Fibroblast of pulmonary artery (primary cell): ENCODE data around the gene PIP.
"Not testable (repeated sequence)": the region's sequence is repeated elsewhere in the genome, so short reads cannot be mapped to it uniquely, and the experiment has no call there.

Source experiments
- DNase-seq: peaks from one replicate; pipeline ENCODE4 v3.0.0-alpha.2; 2010; ENCODE audit warnings: low read depth
- H3K4me3 ChIP-seq: replicated peaks from 2 replicates; pipeline ENCODE4 v1.5.1; 2011; ENCODE audit warnings: low read depth, mild to moderate bottlenecking, control low read depth, low read length, moderate library complexity
- CTCF ChIP-seq: IDR thresholded peaks from 2 replicates; pipeline ENCODE4 v1.5.1; 2011; ENCODE audit warnings: mild to moderate bottlenecking, control low read depth, low read length, inconsistent platforms; ENCODE audit errors: missing control alignments

PIP gene

GRCh38 chr7:143120691-143121405, 11.0 kb upstream of the PIP start:
- TF ChIP-seq CTCF: no peak
- no peak overlapping the region for H3K4me3 ChIP-seq
- peak; percentile 8 for DNase-seq

DNA sequence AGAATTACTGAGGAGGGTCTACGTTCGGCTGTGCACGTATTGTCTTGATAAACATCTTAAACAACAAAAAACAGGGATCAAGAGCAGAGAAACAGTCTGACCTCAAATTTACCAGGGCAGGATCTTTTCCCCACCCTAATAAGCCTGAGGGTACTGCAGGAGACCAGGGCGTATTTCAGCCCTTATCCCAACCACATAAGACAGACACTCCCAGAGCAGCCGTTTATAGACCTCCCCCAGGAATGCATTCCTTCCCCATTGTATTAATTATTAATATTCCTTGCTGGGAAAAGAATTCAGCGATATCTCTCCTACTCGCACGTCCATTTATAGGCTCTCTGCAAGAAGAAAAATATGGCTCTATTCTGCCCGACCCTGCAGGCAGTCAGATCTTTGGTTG, 8.6 kb upstream of the PIP start:
- H3K4me3 ChIP-seq, DNase-seq: not testable (repeated sequence)

DNA sequence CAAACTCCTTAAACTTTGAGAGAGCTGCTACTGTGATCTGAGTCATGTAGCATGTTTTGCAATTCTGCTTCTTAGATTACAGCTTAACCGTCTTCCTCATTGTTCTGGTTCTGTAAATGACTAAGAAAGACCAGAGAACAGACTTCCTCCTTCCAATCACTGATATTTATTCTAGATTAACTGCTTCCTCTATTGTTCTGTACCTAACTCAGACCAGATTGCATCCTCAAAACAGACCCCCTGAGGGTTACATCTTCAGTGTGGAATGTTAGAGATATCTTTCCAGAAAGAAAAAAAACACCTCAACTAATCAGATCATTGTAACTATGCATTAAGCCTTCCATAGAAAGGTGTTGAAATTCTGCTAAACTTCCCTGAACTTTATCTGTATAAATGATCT, 5.7 kb upstream of the PIP start:
- DNase-seq: peak; percentile 87
- TF ChIP-seq CTCF: no peak
- no peak overlapping the region for H3K4me3 ChIP-seq

- no peak overlapping the region for H3K4me3 ChIP-seq
- TF ChIP-seq CTCF: no peak
- DNase-seq: no peak
Observed at GRCh38 chr7:143129051-143129450, 2.8 kb upstream of the PIP start.

- no peak for DNase-seq
- TF ChIP-seq CTCF: no peak
- H3K4me3 ChIP-seq: no peak overlapping the region
Observed at GRCh38 chr7:143129477-143129876, 2.4 kb upstream of the PIP start.

DNA sequence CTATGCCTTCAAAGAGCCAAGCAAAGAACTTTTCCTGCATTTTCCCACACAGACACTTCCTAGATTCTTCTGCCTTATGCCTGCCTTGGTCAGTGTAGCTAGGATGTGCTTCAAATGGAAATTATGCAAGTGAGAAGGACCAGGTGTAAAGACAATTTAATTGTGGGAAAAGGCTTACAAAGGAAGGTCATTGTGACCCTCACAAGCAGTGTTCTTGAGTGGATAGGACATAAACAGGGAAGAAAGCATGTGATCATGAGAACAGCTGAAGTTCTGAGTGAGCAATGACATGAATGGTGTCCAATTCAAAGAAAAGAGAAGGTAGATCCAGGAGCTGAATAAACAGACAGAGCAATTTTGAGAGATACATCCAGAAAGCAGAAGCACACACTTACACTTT, 1.3 kb upstream of the PIP start:
- no peak for DNase-seq
- TF ChIP-seq CTCF: no peak
- no peak overlapping the region for H3K4me3 ChIP-seq

- no peak for TF ChIP-seq CTCF
- H3K4me3 ChIP-seq: no peak overlapping the region
- peak; percentile 43 for DNase-seq
Observed at GRCh38 chr7:143147070-143147469, 15.2 kb downstream of the PIP start.
